GM21619 (cell line): Measurements from ENCODE around the gene RORB.

Source experiments
- ATAC-seq: cut with Tn5 transposase; IDR thresholded peaks from one replicate; pipeline ENCODE4 v1.9.1; 2021; ENCODE audit not compliant: unreplicated experiment

RORB gene

GRCh38 chr9:74496819-74497747 lies at the start of gene RORB:
RORB (plus strand) TSS chr9:74497335; CDS start chr9:74497977, 642 bp downstream.
- ATAC-seq, result peak; percentile 91

- ATAC-seq, result no peak
Observed at GRCh38 chr9:74447451-74448193, 49.5 kb upstream of the RORB start.

DNA sequence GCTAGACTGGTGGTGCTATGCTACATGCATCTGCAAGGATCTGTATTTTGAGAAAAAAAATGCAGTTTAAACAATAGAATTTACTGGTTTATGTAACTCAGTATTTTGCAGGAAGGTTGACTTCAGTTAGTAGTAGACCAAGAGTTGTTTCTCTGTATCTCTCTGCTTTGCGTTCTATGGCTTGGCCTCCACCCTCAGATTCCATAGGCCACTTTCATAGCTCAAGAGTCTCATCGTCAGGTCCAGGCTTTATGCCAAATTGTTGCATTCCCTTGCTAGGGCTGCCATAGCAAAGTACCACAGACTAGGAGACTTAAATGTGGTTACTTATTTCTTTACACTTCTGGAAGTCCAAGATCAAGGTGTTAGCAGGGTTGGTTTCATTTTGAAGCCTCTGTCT lies 48.1 kb upstream of the RORB start:
- ATAC-seq, result no peak

DNA sequence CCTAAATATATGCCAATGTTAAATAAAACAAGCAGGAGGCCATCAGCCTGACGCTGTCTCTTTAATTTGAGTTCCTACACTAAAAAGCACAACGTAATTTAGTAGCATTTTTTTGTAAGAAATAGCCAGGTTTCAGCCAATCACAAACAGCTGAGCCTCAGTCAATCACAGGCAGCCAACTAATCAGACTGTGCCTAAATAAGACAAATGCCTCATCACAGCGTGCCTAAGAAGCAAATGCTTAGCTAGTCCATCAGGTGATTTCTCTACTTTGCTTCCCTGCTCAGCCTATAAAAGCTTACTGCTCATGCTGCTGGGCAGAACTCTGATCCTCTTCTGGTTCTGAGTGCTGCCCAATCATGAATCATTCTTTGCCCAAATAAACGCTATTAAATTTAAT lies 38.3 kb upstream of the RORB start:
- no peak for ATAC-seq

- ATAC-seq, result no peak
Observed at GRCh38 chr9:74463825-74464224, 33.3 kb upstream of the RORB start.

DNA sequence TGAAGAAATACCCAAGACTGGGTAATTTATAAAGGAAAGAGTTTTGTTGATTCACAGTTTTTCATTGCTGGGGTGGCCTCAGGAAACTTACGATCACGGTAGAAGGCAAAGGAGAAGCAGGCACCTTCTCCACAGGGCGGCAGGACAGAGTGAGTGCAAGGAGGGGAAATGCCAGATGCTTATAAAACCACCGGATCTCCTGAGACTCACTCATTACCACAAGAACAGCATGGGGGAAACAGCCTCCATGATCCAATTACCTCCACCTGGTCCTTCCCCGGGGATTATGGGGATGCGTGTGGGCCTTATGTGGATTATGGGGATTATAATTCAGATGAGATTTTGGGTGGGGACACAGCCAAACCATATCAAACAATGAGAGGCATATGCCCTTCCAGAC lies 18.5 kb upstream of the RORB start:
- ATAC-seq, result no peak

DNA sequence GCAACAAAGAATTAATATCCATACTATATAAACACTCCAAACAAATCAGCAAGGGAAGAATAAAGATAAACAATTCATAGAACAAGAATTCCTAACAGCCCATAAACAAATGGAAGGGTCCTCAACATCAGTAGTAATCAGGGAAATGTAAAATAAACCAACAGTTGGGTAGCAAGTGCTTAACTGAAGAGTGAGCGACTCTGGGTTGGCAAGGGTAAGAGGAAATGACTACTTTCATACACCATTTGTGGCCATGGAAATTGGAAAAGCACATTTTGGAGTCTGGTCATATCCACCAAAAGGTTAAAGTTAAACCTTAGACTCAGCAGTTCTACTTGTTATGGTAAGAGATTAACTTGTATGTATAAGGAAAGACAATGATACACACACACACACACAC lies 17.4 kb upstream of the RORB start:
- ATAC-seq, result no peak

DNA sequence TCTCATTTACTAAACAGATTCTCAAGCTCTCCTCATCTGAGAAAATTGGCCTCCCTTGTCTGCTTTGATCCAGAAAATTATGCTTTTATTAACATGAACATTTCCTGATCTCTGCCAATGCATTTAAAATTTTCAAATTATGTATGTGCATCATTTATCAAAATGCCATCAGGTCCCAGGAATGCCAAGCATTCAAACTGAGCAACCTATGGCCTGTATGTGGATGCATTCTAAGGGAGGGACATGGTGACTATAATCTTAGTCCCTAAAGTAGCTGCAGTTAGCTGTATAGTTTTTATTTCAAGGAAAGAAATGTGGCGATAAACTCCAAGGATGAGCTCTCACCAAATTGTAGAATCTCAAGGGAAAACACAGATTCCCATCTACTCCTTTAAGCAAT lies 9.7 kb upstream of the RORB start:
- ATAC-seq, result no peak

- ATAC-seq, result no peak
Observed at GRCh38 chr9:74493512-74493911, 3.6 kb upstream of the RORB start.

DNA sequence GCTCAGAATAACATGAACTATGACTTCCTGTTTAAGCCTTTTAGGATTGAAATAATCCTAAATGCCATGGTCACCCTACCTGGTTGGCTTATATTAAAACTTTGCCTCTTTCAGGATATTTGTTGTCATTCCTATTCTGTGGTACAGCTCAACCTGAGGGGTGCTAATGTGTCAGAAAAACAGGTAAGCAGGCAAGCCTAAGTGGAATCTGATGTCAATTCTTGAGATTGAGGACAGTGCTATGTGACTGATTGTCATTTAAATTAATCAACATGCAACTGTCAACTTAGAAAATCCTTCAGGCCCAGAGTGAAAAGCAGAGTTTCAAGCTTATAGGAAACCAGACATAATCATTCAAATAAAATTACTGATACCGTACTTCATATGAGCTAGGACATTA lies 2.6 kb upstream of the RORB start:
- no peak for ATAC-seq

GRCh38 chr9:74496406-74496805 lies 729 bp upstream of the RORB start:
- no peak for ATAC-seq

DNA sequence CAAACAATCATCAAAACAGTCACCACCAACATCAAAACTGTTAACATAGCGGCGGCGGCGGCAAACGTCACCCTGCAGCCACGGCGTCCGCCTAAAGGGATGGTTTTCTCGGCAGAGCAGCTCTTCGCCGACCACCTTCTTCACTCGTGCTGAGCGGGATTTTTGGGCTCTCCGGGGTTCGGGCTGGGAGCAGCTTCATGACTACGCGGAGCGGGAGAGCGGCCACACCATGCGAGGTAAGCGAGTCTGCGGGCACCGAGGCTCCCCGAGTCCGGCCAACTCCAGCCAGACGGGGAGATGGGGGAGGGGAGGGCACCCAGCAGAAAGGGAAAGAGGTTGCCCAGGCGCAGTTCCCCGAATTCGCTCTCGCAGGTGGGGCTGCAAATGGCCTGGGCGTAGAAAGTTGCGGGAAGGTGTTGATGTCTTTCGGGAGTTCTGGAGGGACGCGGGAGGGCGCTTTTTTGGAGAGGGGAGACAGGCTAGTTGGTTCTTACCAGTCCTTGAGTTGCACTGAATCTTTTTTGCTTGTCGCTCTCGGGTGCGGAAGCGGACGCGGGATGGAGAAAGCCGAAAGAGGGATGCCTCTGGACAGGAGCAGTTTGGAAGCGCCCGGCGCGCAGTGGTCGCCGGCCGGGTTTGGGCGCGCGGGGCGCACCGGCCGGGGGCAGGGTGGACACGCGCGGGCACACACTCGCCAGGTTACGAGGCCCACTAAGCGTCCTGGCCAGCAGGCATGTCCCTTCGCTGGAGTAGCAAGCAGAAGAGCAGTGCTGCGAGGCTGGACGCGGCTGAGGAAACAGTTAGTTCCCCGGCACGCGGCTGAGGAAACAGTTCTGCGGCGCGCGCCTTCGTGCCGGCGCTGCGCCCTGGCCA lies 849 bp downstream of the RORB start:
- ATAC-seq, result no peak

GRCh38 chr9:74498621-74499095 lies 1.5 kb downstream of the RORB start:
- ATAC-seq, result no peak

DNA sequence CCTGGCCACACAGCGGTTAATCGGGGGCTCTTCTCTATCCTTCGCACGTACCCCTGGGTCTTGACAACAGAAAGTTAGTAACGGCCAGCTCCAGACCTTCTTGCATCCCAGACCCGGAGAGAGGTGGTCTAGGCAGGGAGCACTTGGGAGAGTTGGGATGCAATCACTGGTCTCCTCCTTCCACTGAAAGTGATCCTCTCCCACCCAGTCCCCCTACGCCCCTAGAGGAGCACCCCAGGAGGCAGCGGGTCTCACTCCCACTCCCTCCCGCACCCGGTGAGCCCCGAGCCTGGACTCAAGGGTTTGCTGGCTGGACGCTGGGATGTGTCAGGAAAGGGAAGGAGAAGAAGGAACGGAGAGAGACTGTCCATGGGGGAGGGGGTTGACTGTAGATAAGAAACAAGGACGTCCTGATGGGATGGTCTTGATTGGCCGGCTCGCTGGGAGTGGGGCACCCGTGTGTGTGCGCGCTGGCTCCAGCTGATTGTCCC lies 2.0 kb downstream of the RORB start:
- no peak for ATAC-seq

- ATAC-seq, result no peak
Observed at GRCh38 chr9:74499770-74500583, 2.8 kb downstream of the RORB start.

DNA sequence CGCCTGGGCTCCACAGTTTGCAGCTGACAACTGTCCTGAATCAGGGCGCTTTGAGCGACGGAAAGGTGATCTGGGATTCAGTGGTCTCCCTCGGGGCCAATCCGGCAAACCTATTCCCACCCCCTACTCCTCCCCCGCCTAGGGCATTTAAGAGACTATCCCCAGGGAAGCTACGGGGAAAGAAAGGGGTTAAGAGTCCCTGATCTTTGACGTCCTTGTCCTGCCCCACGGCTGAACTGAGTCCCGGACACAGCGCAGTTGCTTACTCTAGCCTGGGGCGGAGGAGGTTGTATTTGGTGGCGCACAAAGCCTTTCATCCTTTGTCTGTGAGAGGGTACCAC lies 3.4 kb downstream of the RORB start:
- ATAC-seq, result no peak

DNA sequence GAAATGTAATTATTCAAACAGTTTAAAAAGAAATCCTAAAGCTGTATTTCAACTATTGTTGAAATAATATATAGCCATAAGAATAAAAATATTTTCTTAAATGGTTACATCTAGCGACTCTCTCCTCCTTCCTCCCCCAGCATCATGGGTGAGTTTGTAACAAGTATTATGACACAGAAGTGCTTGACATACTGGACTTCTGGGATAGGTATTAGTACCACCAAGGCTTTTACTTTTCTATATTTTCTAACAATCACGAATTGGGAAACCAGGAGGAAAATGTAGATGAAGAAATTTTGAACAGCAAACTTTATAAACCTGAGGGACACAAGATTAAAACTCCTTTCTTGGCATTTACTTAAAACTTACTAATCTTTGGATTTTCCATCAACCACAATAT lies 4.4 kb downstream of the RORB start:
- no peak for ATAC-seq

- ATAC-seq, result no peak
Observed at GRCh38 chr9:74503219-74503618, 6.1 kb downstream of the RORB start.

- no peak for ATAC-seq
Observed at GRCh38 chr9:74503666-74504065, 6.5 kb downstream of the RORB start.

DNA sequence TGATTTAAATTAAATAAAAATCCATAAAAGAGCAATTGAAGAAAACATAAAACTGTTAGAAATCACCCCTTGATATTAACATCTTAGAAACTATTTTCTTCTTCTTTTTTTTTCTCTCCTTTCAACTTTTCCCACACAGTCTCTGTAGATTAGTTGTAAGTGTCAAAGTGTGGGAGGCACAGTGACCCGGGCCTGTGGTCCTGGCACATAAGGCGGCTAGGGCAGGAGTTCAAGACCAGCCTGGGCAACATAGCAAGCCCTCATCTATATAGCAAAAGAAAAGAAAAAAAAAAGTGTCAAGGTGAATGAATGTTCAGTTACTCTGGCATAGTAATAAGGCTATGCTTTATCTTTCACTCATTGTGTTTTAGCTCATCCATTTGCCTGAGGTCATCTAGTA lies 14.2 kb downstream of the RORB start:
- ATAC-seq, result no peak
